Trophoblast cell (in vitro differentiated cells and primary cell): ENCODE data around the gene TTLL12.

Experiments used
- DNase-seq, 2 donors: peaks; one replicate each; pipeline ENCODE4 v3.0.0-alpha.2; 2016
- H2AFZ ChIP-seq: 2 replicates; pipeline ENCODE4 v1.6.1; 2013; ENCODE audit warnings: low read length, moderate library complexity, mild to moderate bottlenecking; ENCODE audit not compliant: insufficient read depth, poor library complexity
- H2AK5ac ChIP-seq: 2 replicates; pipeline ENCODE4 v1.6.1; 2013; ENCODE audit warnings: mild to moderate bottlenecking, low read length
- H2BK120ac ChIP-seq: 2 replicates; pipeline ENCODE4 v1.6.1; 2013; ENCODE audit warnings: low read length, mild to moderate bottlenecking, moderate library complexity; ENCODE audit not compliant: insufficient read depth, poor library complexity
- H2BK12ac ChIP-seq: 2 replicates; pipeline ENCODE4 v1.6.1; 2013; ENCODE audit warnings: mild to moderate bottlenecking, low read length, moderate library complexity
- H2BK5ac ChIP-seq: 2 replicates; pipeline ENCODE4 v1.6.1; 2013; ENCODE audit warnings: low read length, low read depth, moderate library complexity, mild to moderate bottlenecking; ENCODE audit not compliant: poor library complexity
- H3K14ac ChIP-seq: 2 replicates; pipeline ENCODE4 v1.6.1; 2013; ENCODE audit warnings: mild to moderate bottlenecking, low read length
- H3K18ac ChIP-seq: 2 replicates; pipeline ENCODE4 v1.6.1; 2013; ENCODE audit warnings: mild to moderate bottlenecking, low read length
- H3K23ac ChIP-seq: 2 replicates; pipeline ENCODE4 v1.6.1; 2013; ENCODE audit warnings: low read length
- H3K27ac ChIP-seq: 2 replicates; pipeline ENCODE4 v1.5.1; 2013; ENCODE audit warnings: low read depth, mild to moderate bottlenecking, inconsistent platforms, low read length, moderate library complexity
- H3K27me3 ChIP-seq: 2 replicates; pipeline ENCODE4 v1.6.1; 2013; ENCODE audit warnings: inconsistent platforms, mild to moderate bottlenecking, low read length, moderate library complexity; ENCODE audit not compliant: insufficient read depth
- H3K36me3 ChIP-seq, 2 experiments: 1 replicate in 1 of 2; 2 replicates in 1 of 2; pipeline ENCODE4 v1.6.1; 2013; ENCODE audit warnings: low read length in 2 of 2, mild to moderate bottlenecking in 2 of 2, moderate library complexity in 1 of 2; ENCODE audit not compliant: insufficient read depth in 2 of 2, control insufficient read depth in 1 of 2
- H3K4ac ChIP-seq: 2 replicates; pipeline ENCODE4 v1.6.1; 2013; ENCODE audit warnings: low read depth, mild to moderate bottlenecking, low read length, moderate library complexity
- H3K4me1 ChIP-seq, 2 experiments: 1 replicate in 1 of 2; 2 replicates in 1 of 2; pipeline ENCODE4 v1.6.1; 2013; ENCODE audit warnings: low read length in 2 of 2, mild to moderate bottlenecking in 2 of 2, moderate library complexity in 1 of 2; ENCODE audit not compliant: insufficient read depth in 2 of 2, control insufficient read depth in 1 of 2
- H3K4me2 ChIP-seq: 2 replicates; pipeline ENCODE4 v1.6.1; 2013; ENCODE audit warnings: inconsistent platforms, mild to moderate bottlenecking, low read length, moderate library complexity
- H3K4me3 ChIP-seq: 2 replicates; pipeline ENCODE4 v1.5.1; 2013; ENCODE audit warnings: mild to moderate bottlenecking, low read depth, low read length, inconsistent platforms
- H3K79me1 ChIP-seq: one replicate; pipeline ENCODE4 v1.6.1; 2013; ENCODE audit warnings: low read length
- H3K79me2 ChIP-seq: 2 replicates; pipeline ENCODE4 v1.6.1; 2013; ENCODE audit warnings: low read length, mild to moderate bottlenecking; ENCODE audit not compliant: control insufficient read depth, insufficient read depth, poor library complexity
- H3K9ac ChIP-seq: 2 replicates; pipeline ENCODE4 v1.6.1; 2013; ENCODE audit warnings: mild to moderate bottlenecking, low read length
- H3K9me3 ChIP-seq: 2 replicates; pipeline ENCODE4 v1.6.1; 2013; ENCODE audit warnings: low read depth, mild to moderate bottlenecking, control low read depth, inconsistent platforms, low read length; ENCODE audit not compliant: insufficient read depth
- H4K12ac ChIP-seq: 2 replicates; pipeline ENCODE4 v1.6.1; 2013; ENCODE audit warnings: low read depth, mild to moderate bottlenecking, low read length, moderate library complexity
- H4K8ac ChIP-seq: 2 replicates; pipeline ENCODE4 v1.6.1; 2013; ENCODE audit warnings: low read depth, mild to moderate bottlenecking, low read length, moderate library complexity
- H4K91ac ChIP-seq: one replicate; pipeline ENCODE4 v1.6.1; 2013; ENCODE audit warnings: low read depth, mild to moderate bottlenecking, low read length, moderate library complexity
- WGBS: extraction: QIAGEN DNeasy Blood & Tissue Kit; methylation state at CpG from one replicate; pipeline ENCODE4 v1.1.7; 2013; ENCODE audit warnings: missing lambda C conversion rate; ENCODE audit not compliant: insufficient read length, insufficient coverage; ENCODE audit errors: extremely low coverage; 5-methylcytosine and 5-hydroxymethylcytosine counted together

The TTLL12 gene

GRCh38 chr22:43209971-43210370, 23.0 kb upstream of the TTLL12 start:
- Histone ChIP-seq H3K27me3 (no peaks in the 10 kb centered on the region), H3K4me2 (no peak overlapping the region), H2BK120ac (no peak overlapping the region), H3K27ac (no peak overlapping the region), H4K91ac (no peak overlapping the region), H3K9ac (no peak overlapping the region), H3K4ac (no peak overlapping the region), H4K12ac (no peak overlapping the region), H2BK12ac (no peak overlapping the region), H3K4me3 (no peak overlapping the region), H4K8ac (no peak overlapping the region), H2AK5ac (no peak overlapping the region), H2BK5ac (no peak overlapping the region), H3K79me2 (no peaks in the 10 kb centered on the region), H3K18ac (no peak overlapping the region), H3K9me3 (peaks cover 2% of the 10 kb centered on the region), H2AFZ (no peak overlapping the region), H3K36me3 (no peaks in the 10 kb centered on the region), H3K14ac (no peak overlapping the region), H3K4me1 (no peaks in the 10 kb centered on the region), H3K23ac (no peak overlapping the region), H3K79me1 (no peaks in the 10 kb centered on the region)
- DNase-seq, result no peak
- WGBS, result no CpG with 5 or more reads among the region's 22 CpGs

GRCh38 chr22:43209523-43209890, 22.6 kb upstream of the TTLL12 start:
- DNase-seq, result no peak
- no peaks in the 10 kb centered on the region for H3K36me3 ChIP-seq
- no peak overlapping the region for H3K9ac ChIP-seq
- no peak overlapping the region for H2BK12ac ChIP-seq
- no peak overlapping the region for H3K23ac ChIP-seq
- H4K91ac ChIP-seq, result no peak overlapping the region
- H3K14ac ChIP-seq, result no peak overlapping the region
- WGBS, result no CpG with 5 or more reads among the region's 15 CpGs
- no peak overlapping the region for H3K4me3 ChIP-seq
- no peaks in the 10 kb centered on the region for H3K4me1 ChIP-seq
- no peak overlapping the region for H4K12ac ChIP-seq
- no peak overlapping the region for H3K27ac ChIP-seq
- no peak overlapping the region for H2BK5ac ChIP-seq
- no peak overlapping the region for H3K18ac ChIP-seq
- H2AFZ ChIP-seq, result no peak overlapping the region
- no peaks in the 10 kb centered on the region for H3K27me3 ChIP-seq
- H3K79me2 ChIP-seq, result no peaks in the 10 kb centered on the region
- no peak overlapping the region for H3K4ac ChIP-seq
- H2AK5ac ChIP-seq, result no peak overlapping the region
- H3K9me3 ChIP-seq, result peaks cover 2% of the 10 kb centered on the region
- H3K79me1 ChIP-seq, result no peaks in the 10 kb centered on the region
- H2BK120ac ChIP-seq, result no peak overlapping the region
- no peak overlapping the region for H4K8ac ChIP-seq
- H3K4me2 ChIP-seq, result no peak overlapping the region

GRCh38 chr22:43208703-43209522, 22.0 kb upstream of the TTLL12 start:
- no peaks in the 10 kb centered on the region for H3K27me3 ChIP-seq
- H3K18ac ChIP-seq, result no peak overlapping the region
- no peaks in the 10 kb centered on the region for H3K79me1 ChIP-seq
- no peak overlapping the region for H2AFZ ChIP-seq
- H2BK120ac ChIP-seq, result no peak overlapping the region
- no peak overlapping the region for H4K8ac ChIP-seq
- H3K14ac ChIP-seq, result no peak overlapping the region
- no peak overlapping the region for H3K23ac ChIP-seq
- H3K79me2 ChIP-seq, result no peaks in the 10 kb centered on the region
- H2BK12ac ChIP-seq, result no peak overlapping the region
- DNase-seq, result no peak
- no peak overlapping the region for H2BK5ac ChIP-seq
- H2AK5ac ChIP-seq, result no peak overlapping the region
- no peak overlapping the region for H3K4me3 ChIP-seq
- no peaks in the 10 kb centered on the region for H3K36me3 ChIP-seq
- H4K12ac ChIP-seq, result no peak overlapping the region
- H4K91ac ChIP-seq, result no peak overlapping the region
- H3K4ac ChIP-seq, result no peak overlapping the region
- no peak overlapping the region for H3K27ac ChIP-seq
- no peak overlapping the region for H3K4me2 ChIP-seq
- H3K9me3 ChIP-seq, result peaks cover under 1% of the 10 kb centered on the region
- no CpG with 5 or more reads among the region's 26 CpGs for WGBS
- no peak overlapping the region for H3K9ac ChIP-seq
- H3K4me1 ChIP-seq, result no peaks in the 10 kb centered on the region

GRCh38 chr22:43207849-43208702, 21.1 kb upstream of the TTLL12 start:
- H3K79me2 ChIP-seq, result no peaks in the 10 kb centered on the region

More at GRCh38 chr22:43207849-43208702, 21.1 kb upstream of the TTLL12 start:
- no peaks in the 10 kb centered on the region for H3K27me3 ChIP-seq
- H3K4me3 ChIP-seq, result peak overlapping the region; percentile 16
- H4K91ac ChIP-seq, result no peak overlapping the region
- H2AFZ ChIP-seq, result no peak overlapping the region
- no peak overlapping the region for H2BK5ac ChIP-seq
- no peak overlapping the region for H3K18ac ChIP-seq
- no peaks in the 10 kb centered on the region for H3K9me3 ChIP-seq
- H3K79me1 ChIP-seq, result no peaks in the 10 kb centered on the region
- H3K23ac ChIP-seq, result no peak overlapping the region
- H3K9ac ChIP-seq, result no peak overlapping the region
- H3K4me1 ChIP-seq, result no peaks in the 10 kb centered on the region
- no peak overlapping the region for H3K4me2 ChIP-seq
- no peak overlapping the region for H3K4ac ChIP-seq
- no peak overlapping the region for H4K8ac ChIP-seq
- no peak overlapping the region for H3K27ac ChIP-seq
- H2BK120ac ChIP-seq, result no peak overlapping the region
- no CpG with 5 or more reads among the region's 26 CpGs for WGBS
- no peak overlapping the region for H2AK5ac ChIP-seq
- H3K36me3 ChIP-seq, result no peaks in the 10 kb centered on the region
- DNase-seq, result no peak
- H4K12ac ChIP-seq, result no peak overlapping the region
- H2BK12ac ChIP-seq, result no peak overlapping the region
- no peak overlapping the region for H3K14ac ChIP-seq
